Small intestine (tissue), 7 donors: Measurements from ENCODE around the gene DCTPP1. TPM values are rescaled to one million over a fixed set of nuclear protein-coding genes. Genes with fewer than 3 reads are reported as not detected.
"Not testable (repeated sequence)": the region's sequence is repeated elsewhere in the genome, so short reads cannot be mapped to it uniquely, and the experiment has no call there.

ENCODE experiments used
- DNase-seq, 2 donors: peaks; one replicate each; pipeline versions ENCODE4 v3.0.0 to v3.0.0-alpha.2; 2013
- FAIRE-seq: peaks from 2 replicates; lab custom pipeline; 2012; peaks lifted over from hg19 to GRCh38; lab: Jason Lieb, UNC
- H3K27ac ChIP-seq, 3 donors: one replicate each; pipeline ENCODE4 v1.5.1; 2013; ENCODE audit warnings: low read length in 2 of 3, mild to moderate bottlenecking in 2 of 3, control low read depth in 1 of 3, inconsistent platforms in 1 of 3, low read depth in 1 of 3, moderate library complexity in 1 of 3
- H3K27me3 ChIP-seq, 3 donors: one replicate each; pipeline ENCODE4 v1.6.1; 2013; ENCODE audit warnings: low read length in 3 of 3, inconsistent platforms in 1 of 3; ENCODE audit not compliant: control insufficient read depth in 3 of 3, insufficient read depth in 3 of 3
- H3K36me3 ChIP-seq, 3 donors: one replicate each; pipeline ENCODE4 v1.6.1; 2013; ENCODE audit warnings: low read length in 3 of 3, inconsistent platforms in 1 of 3, low read depth in 1 of 3, mild to moderate bottlenecking in 1 of 3, moderate library complexity in 1 of 3; ENCODE audit not compliant: control insufficient read depth in 3 of 3, insufficient read depth in 2 of 3
- H3K4me1 ChIP-seq, 3 donors: one replicate each; pipeline ENCODE4 v1.6.1; 2013; ENCODE audit warnings: low read length in 2 of 3, inconsistent platforms in 1 of 3, low read depth in 1 of 3, mild to moderate bottlenecking in 1 of 3, moderate library complexity in 1 of 3; ENCODE audit not compliant: control insufficient read depth in 3 of 3, insufficient read depth in 2 of 3
- H3K4me3 ChIP-seq, 3 donors: one replicate each; pipeline ENCODE4 v1.5.1; 2013; ENCODE audit warnings: low read length in 3 of 3, control low read depth in 1 of 3, inconsistent platforms in 1 of 3, low read depth in 1 of 3, mild to moderate bottlenecking in 1 of 3, moderate library complexity in 1 of 3
- H3K9me3 ChIP-seq, 2 donors: one replicate each; pipeline ENCODE4 v1.6.1; 2013; ENCODE audit warnings: low read depth in 1 of 2, low read length in 1 of 2; ENCODE audit not compliant: control insufficient read depth in 2 of 2, insufficient read depth in 1 of 2
- WGBS, 3 donors: extraction: QIAGEN DNeasy Blood & Tissue Kit; methylation state at CpG; one replicate each; pipeline ENCODE4 v1.1.7; 2013; 5-methylcytosine and 5-hydroxymethylcytosine counted together
- polyA plus RNA-seq, 4 donors: library from polyadenylated mRNA; stranded (reverse) in 3 of 4; unstranded in 1 of 4; fragments of 200-250 nt in 3 of 4; fragments of 120-200 nt in 1 of 4; gene quantifications; one replicate each; pipeline versions ENCODE4 v1.2.1 to v1.2.3, GENCODE V29; 2013
- donor health status: healthy with polysubstance abuse.
- donor health status: control.
- donor health status: control.
- donor health status: Bipolar disorder and iron deficiency.
- donor health status: healthy.

Gene DCTPP1
- polyA plus RNA-seq, 4 donors, result 42.4 to 116 (median 58.9) TPM

GRCh38 chr16:30406795-30407101 is 23.1 kb downstream of the DCTPP1 start:
- Histone ChIP-seq H3K4me3 (peak overlapping the region in 2 of 3 donors; percentile 47 to 84), H3K36me3 (peaks cover 0 to 13% (median 0%) of the 10 kb centered on the region in 3 donors), H3K27ac (peak overlapping the region in 2 of 3 donors; percentile 77 to 87), H3K4me1 (peaks cover 0 to 9% (median 0%) of the 10 kb centered on the region in 3 donors), H3K9me3 (no peaks in the 10 kb centered on the region), H3K27me3 (no peaks in the 10 kb centered on the region)
- FAIRE-seq (no peak), DNase-seq (no peak)
- WGBS, 3 donors, result 16 to 19% (median 17%) methylated on average over 14 of the region's 14 CpGs

GRCh38 chr16:30401768-30402425 is 27.9 kb downstream of the DCTPP1 start:
- Histone ChIP-seq H3K4me1 (peaks cover 0 to 19% (median 2%) of the 10 kb centered on the region in 3 donors), H3K36me3 (peaks cover 0 to 22% (median 0%) of the 10 kb centered on the region in 3 donors), H3K27me3 (no peaks in the 10 kb centered on the region), H3K9me3 (no peaks in the 10 kb centered on the region), H3K27ac (no peak overlapping the region), H3K4me3 (no peak overlapping the region)
- DNase-seq (peak; percentile 40 to 48), FAIRE-seq (no peak)
- WGBS, 3 donors, result 56 to 73% (median 66%) methylated on average over 8 of the region's 8 CpGs

GRCh38 chr16:30399435-30400186 is 30.2 kb downstream of the DCTPP1 start:
- Histone ChIP-seq H3K4me3 (peak overlapping the region; percentile 54 to 65 (median 57)), H3K4me1 (peaks cover 0 to 24% (median 2%) of the 10 kb centered on the region in 3 donors), H3K27ac (peak overlapping the region in 2 of 3 donors; percentile 71 to 74), H3K27me3 (no peaks in the 10 kb centered on the region), H3K9me3 (no peaks in the 10 kb centered on the region), H3K36me3 (peaks cover 0 to 22% (median 0%) of the 10 kb centered on the region in 3 donors)
- DNase-seq, result no peak
- WGBS, 3 donors, result 20 to 31% (median 23%) methylated on average over 12 of the region's 12 CpGs
- FAIRE-seq, result no peak

- Histone ChIP-seq H3K4me3 (no peak overlapping the region), H3K4me1 (peaks cover 0 to 30% (median 2%) of the 10 kb centered on the region in 3 donors), H3K36me3 (peaks cover 0 to 22% (median 0%) of the 10 kb centered on the region in 3 donors), H3K27me3 (no peaks in the 10 kb centered on the region), H3K9me3 (no peaks in the 10 kb centered on the region), H3K27ac (peak overlapping the region in 2 of 3 donors; percentile 71 to 74)
- WGBS, 3 donors, result 83 to 88% (median 85%) methylated on average over 23 of the region's 23 CpGs
- FAIRE-seq (no peak), DNase-seq (peak in 1 of 2 donors; percentile 1)
These were observed 31.0 kb downstream of the DCTPP1 start for GRCh38 chr16:30398661-30399434.

- 87 to 93% (median 89%) methylated on average over 35 to 42 of the region's 42 CpGs for WGBS, 3 donors
- Histone ChIP-seq H3K36me3 (peaks cover 0 to 22% (median 0%) of the 10 kb centered on the region in 3 donors), H3K27me3 (no peaks in the 10 kb centered on the region), H3K4me3 (no peak overlapping the region), H3K27ac (no peak overlapping the region), H3K4me1 (peaks cover 0 to 30% (median 2%) of the 10 kb centered on the region in 3 donors), H3K9me3 (no peaks in the 10 kb centered on the region)
- DNase-seq (peak in 1 of 2 donors; percentile 2), FAIRE-seq (no peak)
These were observed 31.8 kb downstream of the DCTPP1 start for GRCh38 chr16:30397776-30398660.

- Histone ChIP-seq H3K27me3 (no peaks in the 10 kb centered on the region), H3K4me1 (peaks cover 0 to 28% (median 2%) of the 10 kb centered on the region in 3 donors), H3K27ac (no peak overlapping the region), H3K9me3 (no peaks in the 10 kb centered on the region), H3K36me3 (peaks cover 0 to 22% (median 0%) of the 10 kb centered on the region in 3 donors), H3K4me3 (no peak overlapping the region)
- DNase-seq, result peak in 1 of 2 donors; percentile 1
- WGBS, 3 donors, result 70 to 78% (median 72%) methylated on average over 4 of the region's 4 CpGs
- FAIRE-seq, result no peak
These were observed 32.8 kb downstream of the DCTPP1 start for GRCh38 chr16:30397056-30397455.

GRCh38 chr16:30396627-30397026 is 33.2 kb downstream of the DCTPP1 start:
- WGBS, 3 donors, result 35 to 67% (median 40%) methylated on average over 3 to 4 of the region's 4 CpGs
- not testable (repeated sequence) for H3K4me3 ChIP-seq, H3K27ac ChIP-seq, H3K9me3 ChIP-seq, H3K27me3 ChIP-seq, FAIRE-seq
- peaks cover 0 to 22% (median 0%) of the 10 kb centered on the region in 3 donors for H3K36me3 ChIP-seq
- H3K4me1 ChIP-seq, result peaks cover 0 to 24% (median 2%) of the 10 kb centered on the region in 3 donors
- DNase-seq, result peak in 1 of 2 donors; percentile 5
